OCI-LY7 (cell line): ENCODE data around the gene EPHA3. TPM values are rescaled to one million over a fixed set of nuclear protein-coding genes. Genes with fewer than 3 reads are reported as not detected.

Experiments
- BruUV-seq: library from RNA; stranded (reverse); fragments of 400-500 nt; replicated peaks from 2 replicates; lab custom pipeline; 2021; lab: Mats Ljungman, UMichigan
- CTCF ChIA-PET: fragments of 300-600 bp; sonication (Branson Sonifier 250); formaldehyde crosslinking; loops from one replicate; lab custom pipeline; 2022; ENCODE audit warnings: antibody characterized with exemption; ENCODE audit not compliant: unreplicated experiment; lab: Charles Lee
- POLR2A ChIA-PET: fragments of 300-600 bp; sonication (Branson Sonifier 250); formaldehyde crosslinking; loops from one replicate; lab custom pipeline; 2022; ENCODE audit warnings: antibody characterized with exemption; lab: Charles Lee
- DNase-seq: peaks from one replicate; pipeline ENCODE4 v3.0.0-alpha.2; 2015; ENCODE audit warnings: low spot score
- H2AFZ ChIP-seq: fragments of 200-600 bp; sonication (generic), shearing (Covaris generic); 2 replicates; pipeline ENCODE4 v1.6.1; 2014; ENCODE audit warnings: mild to moderate bottlenecking, antibody characterized with exemption, low read length, moderate library complexity
- H3K27ac ChIP-seq: fragments of 200-600 bp; sonication (generic); 2 replicates; pipeline ENCODE4 v1.5.1; 2014; ENCODE audit warnings: mixed run types, low read depth, mild to moderate bottlenecking, moderate library complexity, low read length, inconsistent platforms; ENCODE audit not compliant: poor library complexity, severe bottlenecking
- H3K36me3 ChIP-seq: fragments of 200-600 bp; sonication (generic); 2 replicates; pipeline ENCODE4 v1.6.1; 2014; ENCODE audit warnings: mild to moderate bottlenecking, antibody characterized with exemption, low read length, moderate library complexity, mixed read lengths; ENCODE audit not compliant: insufficient read depth
- H3K4me1 ChIP-seq: fragments of 200-600 bp; sonication (generic); 2 replicates; pipeline ENCODE4 v1.5.1; 2014; ENCODE audit warnings: mild to moderate bottlenecking, low read length; ENCODE audit not compliant: insufficient read depth, poor library complexity, severe bottlenecking
- H3K4me2 ChIP-seq: fragments of 200-600 bp; sonication (generic); 2 replicates; pipeline ENCODE4 v1.6.1; 2014; ENCODE audit warnings: mild to moderate bottlenecking, low read length
- H3K4me3 ChIP-seq: fragments of 200-600 bp; sonication (generic); 2 replicates; pipeline ENCODE4 v1.5.1; 2014; ENCODE audit warnings: mild to moderate bottlenecking, low read depth, low read length; ENCODE audit not compliant: poor library complexity, severe bottlenecking
- H3K79me2 ChIP-seq: fragments of 200-600 bp; sonication (generic); 2 replicates; pipeline ENCODE4 v1.6.1; 2016; ENCODE audit warnings: low read depth, mild to moderate bottlenecking, low read length, moderate library complexity, mixed read lengths; ENCODE audit not compliant: insufficient read depth
- H3K9me2 ChIP-seq: fragments of 200-600 bp; sonication (generic); 2 replicates; pipeline ENCODE4 v1.6.1; 2016; ENCODE audit warnings: mild to moderate bottlenecking, low read length, mixed read lengths; ENCODE audit not compliant: insufficient read depth
- H3K9me3 ChIP-seq: fragments of 200-600 bp; sonication (generic); 2 replicates; pipeline ENCODE4 v1.6.1; 2014; ENCODE audit warnings: mild to moderate bottlenecking, mixed run types, low read length, mixed read lengths
- H4K20me1 ChIP-seq: fragments of 200-600 bp; sonication (generic); 2 replicates; pipeline ENCODE4 v1.6.1; 2014; ENCODE audit warnings: mild to moderate bottlenecking, antibody characterized with exemption, low read length, moderate library complexity, mixed read lengths; ENCODE audit not compliant: insufficient read depth
- CTCF ChIP-seq: fragments of 200-600 bp; sonication (generic); conservative IDR thresholded peaks from 2 replicates; pipeline ENCODE4 v1.5.1; 2014; ENCODE audit warnings: mild to moderate bottlenecking, antibody characterized with exemption, low read length, moderate library complexity, mixed read lengths
- EZH2phosphoT487 ChIP-seq: fragments of 200-600 bp; sonication (generic); IDR thresholded peaks from 2 replicates; pipeline ENCODE4 v1.6.1; 2018; ENCODE audit warnings: low read depth, borderline replicate concordance, mild to moderate bottlenecking, mixed run types, antibody characterized with exemption, low read length, moderate library complexity, mixed read lengths
- intact Hi-C: fragments of 100-400 bp; cut with micrococcal nuclease; formaldehyde crosslinking; loops from one replicate; pipeline ENCODE4 v1.10.0; 2022; ENCODE audit not compliant: unreplicated experiment
- total RNA-seq, 2 experiments: library from RNA; depleted of rRNA in 1 of 2; stranded (reverse); fragments of >200 nt in 1 of 2; shearing (Covaris generic) in 1 of 2; gene quantifications; 2 replicates each; pipeline ENCODE4 v1.2.3, GENCODE V29; 2014 to 2022

The EPHA3 gene
- total RNA-seq, 2 experiments from 2014 or later: not detected

- DNase-seq: no peak
- no peak overlapping the region for H3K4me3 ChIP-seq
- no peak overlapping the region for H2AFZ ChIP-seq
- no peaks in the 10 kb centered on the region for H3K4me1 ChIP-seq
- TF ChIP-seq EZH2phosphoT487 (no peak), CTCF (no peak)
- H3K9me2 ChIP-seq: no peaks in the 10 kb centered on the region
- H3K4me2 ChIP-seq: no peak overlapping the region
- H3K9me3 ChIP-seq: no peaks in the 10 kb centered on the region
- BruUV-seq: no TSS peak
- intact Hi-C loops: no loop called here
- H3K27ac ChIP-seq: no peak overlapping the region
- ChIA-PET CTCF (no interaction called here), POLR2A (no interaction called here)
- H3K36me3 ChIP-seq: no peaks in the 10 kb centered on the region
- no peaks in the 10 kb centered on the region for H4K20me1 ChIP-seq
- no peaks in the 10 kb centered on the region for H3K79me2 ChIP-seq
Observed at GRCh38 chr3:89101921-89102320, 5.5 kb upstream of the EPHA3 start.

DNA sequence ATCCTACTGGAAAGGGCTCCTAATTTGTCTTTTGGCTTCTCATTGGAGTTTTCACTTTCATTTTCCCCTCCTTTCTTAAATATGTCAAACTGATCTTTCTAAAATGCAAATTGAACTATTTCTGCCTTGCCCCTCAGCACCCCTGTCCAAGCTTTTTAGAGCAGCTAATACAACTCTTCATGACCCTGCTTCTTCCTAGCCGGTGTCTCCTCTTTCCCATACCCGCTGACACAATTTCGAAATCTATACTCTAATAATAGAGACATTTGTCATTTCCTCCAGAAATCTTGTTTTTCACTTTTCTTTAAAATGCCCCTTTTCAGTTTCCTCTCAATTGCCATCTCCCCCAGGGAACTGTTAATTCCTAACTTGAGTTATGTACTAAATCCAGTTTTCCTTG, 2.9 kb upstream of the EPHA3 start:
- no peaks in the 10 kb centered on the region for H3K9me2 ChIP-seq
- ChIA-PET CTCF (no interaction called here), POLR2A (no interaction called here)
- DNase-seq: no peak
- H3K36me3 ChIP-seq: no peaks in the 10 kb centered on the region
- H3K4me1 ChIP-seq: no peaks in the 10 kb centered on the region
- no peaks in the 10 kb centered on the region for H3K9me3 ChIP-seq
- no peak overlapping the region for H3K4me3 ChIP-seq
- BruUV-seq: no TSS peak
- intact Hi-C loops: no loop called here
- no peak overlapping the region for H3K27ac ChIP-seq
- no peak for TF ChIP-seq CTCF
- TF ChIP-seq EZH2phosphoT487: no peak
- H3K4me2 ChIP-seq: no peak overlapping the region
- no peaks in the 10 kb centered on the region for H3K79me2 ChIP-seq
- H2AFZ ChIP-seq: no peak overlapping the region
- no peaks in the 10 kb centered on the region for H4K20me1 ChIP-seq

GRCh38 chr3:89105503-89105902, 1.9 kb upstream of the EPHA3 start:
- Histone ChIP-seq H3K27ac (no peak overlapping the region), H3K79me2 (no peaks in the 10 kb centered on the region), H3K4me1 (no peaks in the 10 kb centered on the region), H2AFZ (no peak overlapping the region), H3K4me3 (no peak overlapping the region), H3K9me2 (no peaks in the 10 kb centered on the region), H4K20me1 (no peaks in the 10 kb centered on the region), H3K4me2 (no peak overlapping the region), H3K9me3 (no peaks in the 10 kb centered on the region), H3K36me3 (no peaks in the 10 kb centered on the region)
- DNase-seq: no peak
- intact Hi-C loops: no loop called here
- CTCF ChIA-PET: no interaction called here
- TF ChIP-seq CTCF: no peak
- TF ChIP-seq EZH2phosphoT487: no peak
- BruUV-seq: no TSS peak
- POLR2A ChIA-PET: no interaction called here
